Kidney glomerular epithelial cell (primary cell): ENCODE results near the gene DISP3.

Source experiments
- DNase-seq: peaks from one replicate; lab custom pipeline; 2025; lab: John Stamatoyannopoulos, UW

Gene DISP3

DNA sequence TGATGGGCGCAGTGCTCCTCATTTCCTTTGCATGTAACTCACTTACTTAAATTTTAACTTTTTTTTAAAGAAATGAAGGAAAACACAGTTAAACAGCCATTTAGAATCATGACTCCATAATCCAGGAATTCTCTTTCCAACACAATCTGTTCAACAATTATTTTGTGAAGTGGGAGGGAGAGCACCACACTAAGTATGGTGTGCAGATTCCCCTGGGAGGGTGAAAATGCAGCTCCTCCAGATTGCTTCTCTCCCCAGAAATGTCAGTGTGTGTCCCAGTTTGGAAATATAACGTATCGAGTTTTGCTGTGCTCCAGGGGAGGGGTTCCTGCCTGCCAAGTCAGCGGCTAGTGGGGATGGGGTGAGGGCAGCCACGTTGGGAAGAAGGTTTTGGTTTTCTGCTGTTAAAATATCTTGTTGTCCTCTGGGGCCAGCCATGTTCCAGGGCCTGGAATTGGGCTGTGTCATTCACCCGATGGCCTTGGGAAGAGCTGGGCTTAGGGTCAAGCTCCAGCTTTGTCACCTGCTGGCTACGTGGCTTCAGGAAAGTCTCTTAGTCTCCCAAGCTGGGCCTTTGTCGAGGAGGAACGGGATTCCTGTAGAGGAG is 17.3 kb upstream of the DISP3 start:
- DNase-seq, result no peak

- DNase-seq, result no peak
Measured at GRCh38 chr1:11462224-11462923, 16.6 kb upstream of the DISP3 start.

GRCh38 chr1:11463177-11463576 is 15.8 kb upstream of the DISP3 start:
- DNase-seq, result no peak

GRCh38 chr1:11465307-11465706 is 13.6 kb upstream of the DISP3 start:
- no peak for DNase-seq

- DNase-seq, result no peak
Measured at GRCh38 chr1:11466416-11466815, 12.5 kb upstream of the DISP3 start.

- no peak for DNase-seq
Measured at GRCh38 chr1:11468878-11469277, 10.1 kb upstream of the DISP3 start.

DNA sequence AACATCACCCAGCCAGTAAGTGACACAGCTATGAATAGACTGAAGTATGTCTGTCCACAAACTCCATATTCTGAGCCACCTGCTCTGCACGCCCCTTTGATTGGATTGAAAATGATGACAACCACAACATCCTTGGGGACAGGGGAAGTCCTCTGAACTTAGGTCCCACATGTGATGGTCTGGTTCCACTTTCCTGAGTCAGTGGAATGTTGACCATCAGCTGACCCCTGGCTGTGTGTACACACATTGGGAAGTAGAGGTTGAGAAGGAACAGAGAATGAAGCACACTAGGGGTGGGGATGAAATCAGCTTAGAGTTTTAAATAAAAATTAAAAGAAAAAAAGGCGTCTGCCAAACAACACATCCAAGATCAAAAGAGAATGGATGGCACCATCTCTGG is 8.0 kb upstream of the DISP3 start:
- DNase-seq, result no peak

GRCh38 chr1:11471473-11471872 is 7.5 kb upstream of the DISP3 start:
- DNase-seq, result no peak

- no peak for DNase-seq
Measured at GRCh38 chr1:11472284-11472683, 6.7 kb upstream of the DISP3 start.

DNA sequence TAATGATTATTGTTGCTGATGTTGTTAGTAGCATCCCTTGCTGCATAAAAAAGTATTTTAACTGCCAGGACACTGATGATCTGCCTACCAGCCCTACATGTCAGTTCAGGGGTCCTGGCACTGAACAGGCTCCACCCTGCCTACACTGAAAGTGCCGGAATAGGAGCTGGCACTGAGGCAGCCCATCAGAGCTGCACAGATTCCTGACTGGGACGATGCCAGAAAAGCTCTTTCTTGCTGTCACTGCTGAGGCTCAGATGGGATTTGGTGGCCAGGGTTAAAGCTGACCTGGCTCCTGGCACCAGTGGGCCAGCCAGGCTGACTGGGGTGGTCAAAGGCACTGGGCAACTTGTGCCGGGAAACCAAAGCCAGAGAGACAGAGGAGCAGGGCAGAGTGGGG is 6.2 kb upstream of the DISP3 start:
- no peak for DNase-seq

DNA sequence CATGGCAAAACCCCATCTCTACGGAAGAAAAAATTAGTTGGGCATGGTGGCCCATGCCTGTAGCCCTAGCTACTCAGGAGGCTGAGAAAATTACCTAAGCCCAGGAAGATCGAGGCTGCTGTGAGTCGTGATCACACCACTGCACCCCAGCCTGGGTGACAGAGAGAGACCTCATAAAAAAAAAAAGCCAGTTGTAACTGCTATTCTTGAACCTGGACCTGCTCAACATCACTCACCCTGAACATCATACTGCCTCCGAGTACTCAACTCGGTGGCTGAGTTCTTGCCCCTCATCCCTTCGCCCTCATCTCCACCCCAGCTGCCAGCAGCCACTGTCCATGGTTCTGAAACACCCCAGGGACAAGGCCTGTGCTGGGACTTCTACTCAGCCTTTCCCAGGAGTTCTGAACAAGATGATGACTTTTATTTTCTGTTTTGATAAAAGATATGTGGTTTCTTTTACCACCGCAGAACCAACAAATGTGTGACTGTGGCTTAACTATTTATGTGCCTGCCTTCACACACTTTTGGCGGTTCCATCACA is 5.4 kb upstream of the DISP3 start:
- no peak for DNase-seq

GRCh38 chr1:11474826-11475225 is 4.1 kb upstream of the DISP3 start:
- no peak for DNase-seq

DNA sequence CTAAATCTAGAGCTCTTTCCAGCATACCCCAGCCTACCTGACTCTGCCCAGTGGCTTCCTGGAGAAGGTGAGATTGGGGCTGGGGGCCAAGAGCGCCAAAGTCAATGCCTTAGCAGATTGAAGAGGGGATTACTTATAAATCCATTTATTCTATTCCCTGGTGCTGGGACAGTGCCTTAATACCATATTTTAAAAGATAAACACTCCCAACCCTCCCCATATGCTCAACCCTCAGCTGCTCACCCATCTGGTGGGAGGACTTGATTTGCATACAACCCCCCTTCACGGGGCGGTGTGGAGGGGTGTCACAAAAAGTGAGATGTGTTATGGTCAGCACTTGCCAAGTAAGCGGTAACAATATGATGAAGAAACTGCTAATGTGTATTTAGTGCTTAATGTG is 3.2 kb upstream of the DISP3 start:
- no peak for DNase-seq

- DNase-seq, result no peak
Measured at GRCh38 chr1:11479375-11479979, 522 bp downstream of the DISP3 start.

DNA sequence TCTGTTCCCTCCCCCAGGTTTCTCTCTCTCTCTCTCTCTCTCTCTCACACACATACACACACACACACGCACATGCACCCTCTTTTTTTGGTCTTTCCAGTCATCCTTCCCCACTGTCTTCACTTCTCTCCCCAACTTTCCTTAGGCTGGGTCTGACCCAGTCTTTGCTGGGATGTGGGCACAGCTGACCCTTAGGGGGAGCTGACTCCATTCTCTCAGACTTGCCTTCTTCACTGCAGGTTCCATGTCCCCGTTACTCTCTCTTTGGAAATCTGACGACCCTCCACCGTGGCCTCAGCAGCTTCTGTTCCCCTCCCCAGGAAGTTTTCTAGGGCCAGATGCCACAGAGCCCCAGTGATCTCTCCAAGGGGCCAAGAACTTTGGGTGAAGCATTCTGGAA is 2.1 kb downstream of the DISP3 start:
- no peak for DNase-seq

DNA sequence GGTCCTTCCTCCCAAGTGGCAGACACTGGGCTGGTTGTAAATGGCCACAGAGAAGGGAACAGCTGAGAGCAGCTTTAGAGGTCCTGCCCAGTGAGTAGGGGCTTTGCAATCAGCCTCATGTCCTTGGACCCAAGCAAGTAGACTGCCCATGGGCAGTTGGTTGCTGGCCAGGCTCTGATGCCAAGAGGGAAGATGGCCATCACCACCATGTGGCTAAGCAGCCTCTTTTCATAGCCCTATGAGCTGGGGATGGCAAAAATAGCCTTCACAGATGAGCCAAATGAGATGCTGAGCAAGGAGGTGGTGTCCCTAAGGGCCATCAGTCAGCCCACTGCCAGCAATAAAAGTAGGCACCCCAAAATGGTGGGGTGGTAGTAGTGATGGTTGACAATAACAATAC is 3.2 kb downstream of the DISP3 start:
- no peak for DNase-seq

DNA sequence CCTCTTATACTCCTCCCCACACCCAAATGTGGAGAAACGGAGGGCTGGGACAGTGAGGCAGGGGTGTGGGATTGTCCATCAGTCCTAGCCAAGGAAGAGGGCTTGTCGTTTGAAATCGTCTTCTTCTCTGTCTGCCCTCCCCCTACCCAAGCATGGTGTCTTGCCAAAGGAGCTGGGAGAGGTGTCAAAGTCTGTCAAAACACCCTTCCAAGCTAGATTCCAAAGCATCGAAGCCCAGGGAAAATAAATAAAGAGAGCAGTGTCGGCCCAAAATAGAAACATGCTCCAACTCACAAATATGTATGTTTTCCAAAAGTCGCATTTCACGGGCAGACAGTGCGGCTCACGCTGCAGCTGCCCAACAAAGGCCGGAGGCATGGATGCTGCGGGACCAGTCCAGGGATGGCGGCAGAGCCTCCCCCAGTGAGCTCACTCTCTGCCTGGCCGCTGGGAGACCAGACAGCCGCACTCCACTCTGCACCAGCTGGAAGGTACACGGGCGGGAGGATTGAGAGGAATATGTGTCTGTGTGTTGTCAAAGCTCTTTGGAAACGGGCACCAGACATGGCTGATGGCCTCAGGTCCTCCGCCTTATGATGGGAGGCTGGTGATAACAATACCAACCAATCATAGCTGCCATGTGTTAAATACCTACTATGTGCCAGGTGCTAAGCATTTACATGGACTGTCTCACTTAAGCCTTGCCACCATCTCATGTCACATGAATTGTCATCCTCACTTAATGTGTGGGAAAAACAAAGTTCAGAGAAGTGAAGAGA is 3.9 kb downstream of the DISP3 start:
- no peak for DNase-seq

DNA sequence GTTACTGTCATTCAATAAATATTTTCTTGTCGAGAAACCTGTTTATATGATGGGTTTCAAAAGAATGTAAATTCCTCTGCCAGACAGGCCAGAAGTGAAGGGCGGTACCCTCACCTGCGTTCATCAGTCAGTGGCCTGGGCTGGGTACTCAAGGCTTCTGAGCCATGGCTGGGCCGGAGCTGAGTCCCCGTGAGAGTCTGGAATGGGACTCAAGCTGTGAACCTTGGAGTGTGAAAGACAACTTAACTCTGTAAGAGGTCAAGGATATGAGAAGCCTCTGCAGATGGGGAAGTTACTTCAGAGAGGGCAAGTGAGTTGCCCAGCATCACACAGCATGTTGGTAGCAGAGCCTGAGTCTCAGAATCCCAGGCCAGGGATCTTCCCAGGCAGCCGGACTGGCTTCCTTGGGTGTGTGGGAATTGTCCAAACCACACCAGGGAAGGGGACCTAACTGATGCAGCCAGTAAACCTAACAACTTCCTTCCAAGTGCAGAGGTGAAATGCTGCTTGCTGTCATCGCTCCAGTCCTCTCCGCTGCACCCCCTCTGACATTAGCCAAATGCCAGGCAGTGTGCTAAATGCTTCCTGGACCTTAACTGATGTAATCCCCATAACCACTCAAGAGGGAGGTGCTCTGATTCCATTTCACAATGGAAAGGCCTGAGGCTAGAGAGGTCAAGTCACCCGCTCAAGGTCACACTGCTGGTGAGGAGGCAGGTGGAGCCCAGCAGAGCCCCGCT is 4.8 kb downstream of the DISP3 start:
- no peak for DNase-seq

DNA sequence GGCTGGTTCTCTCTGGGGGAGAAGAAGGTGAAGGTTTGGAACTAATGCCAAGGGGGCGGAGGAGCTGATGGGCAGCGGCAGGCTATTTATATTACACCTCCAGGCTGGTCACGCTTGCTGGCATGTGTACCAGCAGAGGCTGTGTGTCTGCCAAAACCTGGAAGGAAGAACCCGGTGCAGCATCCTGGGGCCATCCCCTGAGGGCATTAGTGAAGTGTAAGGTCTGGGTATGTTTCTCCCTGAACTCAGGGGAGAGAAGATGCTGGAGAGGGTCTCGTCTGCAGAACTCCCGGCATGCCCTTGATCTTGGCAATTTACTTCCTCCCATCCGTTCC is 5.3 kb downstream of the DISP3 start:
- DNase-seq, result no peak

GRCh38 chr1:11485191-11485590 is 6.2 kb downstream of the DISP3 start:
- no peak for DNase-seq

DNA sequence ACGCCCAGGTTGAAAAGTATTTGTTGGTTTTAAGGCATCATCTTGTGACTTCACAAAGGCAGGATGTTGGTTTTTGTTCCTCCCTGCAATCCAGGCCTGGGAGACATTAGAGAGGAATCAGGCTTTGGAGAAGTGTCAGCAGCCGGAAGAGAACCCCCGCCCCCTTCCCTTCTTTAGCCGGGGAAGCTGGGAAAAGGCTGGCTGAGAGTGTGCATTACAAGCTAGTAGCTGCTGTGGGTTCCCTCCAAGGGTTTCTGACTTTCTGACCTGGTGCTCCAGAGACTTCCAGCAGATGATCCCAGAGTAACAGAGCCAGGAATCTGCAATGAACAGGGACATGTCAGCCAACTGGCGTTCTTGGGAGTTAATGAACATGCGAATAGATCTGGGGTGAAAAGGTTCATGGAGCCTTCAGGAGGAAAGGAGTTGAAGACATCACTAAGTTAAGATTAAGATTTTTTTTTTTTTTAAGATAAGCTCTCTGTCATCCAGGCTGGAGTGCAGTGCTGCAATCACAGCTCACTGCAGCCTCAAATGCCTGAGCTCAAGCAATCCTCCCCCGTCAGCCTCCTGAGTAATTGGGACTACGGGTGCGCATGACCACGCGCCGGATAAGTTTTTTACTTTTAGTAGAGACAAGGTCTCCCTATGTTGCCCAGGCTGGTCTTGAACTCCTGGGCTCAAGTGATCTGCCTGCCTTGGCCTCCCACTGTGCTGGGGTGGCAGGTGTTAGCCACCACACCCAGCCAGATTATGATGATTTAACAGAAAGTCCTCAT is 7.5 kb downstream of the DISP3 start:
- DNase-seq, result no peak
